ENCODE results near the gene TIMD4. TPM values are rescaled to one million over a fixed set of nuclear protein-coding genes. Genes with fewer than 3 reads are reported as not detected.

Gene TIMD4
- total RNA-seq, 1 experiment from 2014 or later, result not detected

DNA sequence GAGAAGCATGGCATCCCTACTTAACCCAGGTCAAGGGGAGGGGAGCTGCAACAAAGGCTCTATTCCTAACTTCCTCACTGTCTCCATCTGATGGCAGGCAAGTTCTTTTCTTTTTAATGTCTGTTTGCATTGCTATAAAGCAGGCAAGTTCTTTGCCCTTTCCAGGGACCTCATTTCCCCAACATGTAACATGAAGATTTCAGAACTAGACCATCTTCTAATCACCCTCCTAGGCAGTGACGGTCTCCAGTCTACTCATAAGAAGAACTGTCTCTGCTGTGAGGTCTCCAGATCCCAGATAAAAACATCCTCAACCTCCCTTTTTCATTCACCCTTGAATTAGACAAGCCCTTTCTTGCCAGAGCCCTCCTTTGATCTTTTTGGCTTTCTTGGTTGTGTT is 70.8 kb downstream of the TIMD4 start:
- DNase-seq (ENCODE audit: low read depth, low spot score), result no peak
- TF ChIP-seq TCF7L2 (IDR thresholded peaks at IDR 0.05; ENCODE audit: low read depth, low read length), result no peak
- TF ChIP-seq CTCF (IDR thresholded peaks at IDR 0.05), result no peak
- no peaks in the 10 kb centered on the region for H3K27me3 ChIP-seq (ENCODE audit: control insufficient read depth, insufficient read depth, low read length)
- H3K36me3 ChIP-seq (ENCODE audit: control insufficient read depth, insufficient read depth, low read length), result no peaks in the 10 kb centered on the region
- no peaks in the 10 kb centered on the region for H3K9me3 ChIP-seq (ENCODE audit: control insufficient read depth, insufficient read depth, low read depth, low read length)
- BruUV-seq (replicated peaks), result no TSS peak
- no peaks in the 10 kb centered on the region for H3K4me1 ChIP-seq (ENCODE audit: control insufficient read depth, insufficient read depth, low read length)
- in situ Hi-C loops (cut with HindIII; ENCODE audit: low pct_unique_long_range_greater_than_20kb, low sequenced_read_pairs), result no loop called here
- no peak for ATAC-seq
- intact Hi-C loops (cut with micrococcal nuclease; ENCODE audit: unreplicated experiment), result no loop called here
- H3K27ac ChIP-seq (ENCODE audit: low read length), result no peak overlapping the region
- POLR2A ChIA-PET, result no interaction called here
- no peak overlapping the region for H3K4me3 ChIP-seq (ENCODE audit: low read depth in 2 of 2, low read length in 2 of 2)
- CTCF ChIA-PET, result no interaction called here

- no peak overlapping the region for H3K4me3 ChIP-seq (ENCODE audit: low read depth in 2 of 2, low read length in 2 of 2)
- no peak for DNase-seq (ENCODE audit: low read depth, low spot score)
- no peaks in the 10 kb centered on the region for H3K4me1 ChIP-seq (ENCODE audit: control insufficient read depth, insufficient read depth, low read length)
- BruUV-seq (replicated peaks), result no TSS peak
- in situ Hi-C loops (cut with HindIII; ENCODE audit: low pct_unique_long_range_greater_than_20kb, low sequenced_read_pairs), result no loop called here
- intact Hi-C loops (cut with micrococcal nuclease; ENCODE audit: unreplicated experiment), result no loop called here
- ChIA-PET CTCF (no interaction called here), POLR2A (no interaction called here)
- H3K27ac ChIP-seq (ENCODE audit: low read length), result no peak overlapping the region
- ATAC-seq, result no peak
- H3K9me3 ChIP-seq (ENCODE audit: control insufficient read depth, insufficient read depth, low read depth, low read length), result no peaks in the 10 kb centered on the region
- TF ChIP-seq POLR2AphosphoS5 (IDR thresholded peaks at IDR 0.05; ENCODE audit: low read depth, low read length) (no peak), TCF7L2 (IDR thresholded peaks at IDR 0.05; ENCODE audit: low read depth, low read length) (no peak), SIN3A (IDR thresholded peaks at IDR 0.05; ENCODE audit: borderline replicate concordance, insufficient read depth, low read depth, low read length) (no peak), REST (IDR thresholded peaks at IDR 0.05; ENCODE audit: insufficient read depth in 1 of 2, low read depth in 2 of 2, low read length in 1 of 2) (no peak), CTCF (IDR thresholded peaks at IDR 0.05) (no peak)
- H3K36me3 ChIP-seq (ENCODE audit: control insufficient read depth, insufficient read depth, low read length), result no peaks in the 10 kb centered on the region
- H3K27me3 ChIP-seq (ENCODE audit: control insufficient read depth, insufficient read depth, low read length), result no peaks in the 10 kb centered on the region
Measured at GRCh38 chr5:156888520-156888919, 74.5 kb downstream of the TIMD4 start.
